ENCODE measurements around the gene TMEM120A.

GRCh38 chr7:76016191-76016947 is 22.0 kb upstream of the TMEM120A start:
- no peak for TF ChIP-seq CTCF (IDR thresholded peaks at IDR 0.05; ENCODE audit: poor library complexity)
- no peak for TF ChIP-seq EZH2 (IDR thresholded peaks at IDR 0.05; ENCODE audit: borderline replicate concordance)

Measured in hepatocyte (in vitro differentiated cells).